Thoracic aorta (tissue), 2 donors: ENCODE results near the gene DHX9. TPM values are rescaled to one million over a fixed set of nuclear protein-coding genes. Genes with fewer than 3 reads are reported as not detected.

Experiments
- ATAC-seq: fragments of 150-250 bp; one replicate; pipeline ENCODE4 v1.8.0; 2017; ENCODE audit warnings: low read depth; ENCODE audit not compliant: insufficient number of reproducible peaks, low FRiP score
- DNase-seq: peaks from one replicate; pipeline ENCODE4 v3.0.0-alpha.2; 2020; ENCODE audit warnings: low spot score
- H3K27ac ChIP-seq, 2 donors: fragments of 200-600 bp; sonication (generic); 1 replicate in 1 of 2; 2 replicates in 1 of 2; pipeline ENCODE4 v1.5.1; 2016; ENCODE audit warnings: mild to moderate bottlenecking in 2 of 2, moderate library complexity in 2 of 2
- H3K27me3 ChIP-seq: fragments of 200-600 bp; sonication (generic); replicated peaks from 2 replicates; pipeline ENCODE4 v1.6.0; 2016; ENCODE audit warnings: mild to moderate bottlenecking; ENCODE audit not compliant: insufficient read depth
- H3K36me3 ChIP-seq: fragments of 200-600 bp; sonication (generic); one replicate; pipeline ENCODE4 v1.5.1; 2016
- H3K4me1 ChIP-seq, 2 donors: fragments of 200-600 bp; sonication (generic); 1 replicate in 1 of 2; 2 replicates in 1 of 2; pipeline versions ENCODE4 v1.5.1 to v1.6.0; 2016; ENCODE audit warnings: low read depth in 2 of 2, mild to moderate bottlenecking in 1 of 2; ENCODE audit not compliant: control insufficient read depth in 1 of 2
- H3K4me3 ChIP-seq: fragments of 200-600 bp; sonication (generic); 2 replicates; pipeline ENCODE4 v1.5.1; 2016; ENCODE audit warnings: mild to moderate bottlenecking
- H3K9me3 ChIP-seq: fragments of 200-600 bp; sonication (generic); 2 replicates; pipeline ENCODE4 v1.5.1; 2016
- total RNA-seq, 2 donors: library from RNA; depleted of rRNA; stranded (reverse); fragments of >200 nt; gene quantifications; one replicate each; pipeline versions ENCODE4 v1.1.0 to v1.2.3, GENCODE V29; 2016
- TF ChIP-seq, protein P1 (sequence below): fragments of 200-600 bp; sonication (generic); IDR thresholded peaks from one replicate; pipeline ENCODE4 v1.5.1; 2019; ENCODE audit warnings: antibody characterized with exemption

DHX9 gene
- total RNA-seq, 2 donors from 2014 or later = 62.7 to 67.9 TPM

DNA sequence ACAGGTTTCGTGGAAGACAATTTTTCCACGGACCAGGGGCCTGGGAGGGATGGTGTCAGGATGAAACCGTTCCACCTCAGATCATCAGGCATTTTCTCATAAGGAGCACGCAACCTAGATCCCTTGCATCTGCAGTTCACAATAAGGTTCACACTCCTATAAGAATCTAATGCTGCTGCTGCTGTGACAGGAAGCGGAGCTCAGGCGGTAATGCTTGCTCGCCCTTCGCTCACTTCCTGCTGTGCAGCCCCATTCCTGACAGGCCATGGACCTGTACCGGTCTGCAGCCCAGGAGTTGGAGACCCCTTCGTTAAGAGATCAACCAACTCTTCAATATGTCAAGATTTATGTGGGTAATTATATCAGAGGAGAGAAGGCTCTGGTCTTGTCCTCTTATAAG is 3.3 kb upstream of the DHX9 start:
- no peak overlapping the region for H3K4me3 ChIP-seq
- DNase-seq (no peak), ATAC-seq (no peak)
- H3K27ac ChIP-seq = no peak overlapping the region
- no peaks in the 10 kb centered on the region for H3K27me3 ChIP-seq
- no peaks in the 10 kb centered on the region for H3K36me3 ChIP-seq
- no peaks in the 10 kb centered on the region for H3K9me3 ChIP-seq
- H3K4me1 ChIP-seq = peaks cover 5 to 10% of the 10 kb centered on the region in 2 donors
- TF ChIP-seq, protein P1, sequence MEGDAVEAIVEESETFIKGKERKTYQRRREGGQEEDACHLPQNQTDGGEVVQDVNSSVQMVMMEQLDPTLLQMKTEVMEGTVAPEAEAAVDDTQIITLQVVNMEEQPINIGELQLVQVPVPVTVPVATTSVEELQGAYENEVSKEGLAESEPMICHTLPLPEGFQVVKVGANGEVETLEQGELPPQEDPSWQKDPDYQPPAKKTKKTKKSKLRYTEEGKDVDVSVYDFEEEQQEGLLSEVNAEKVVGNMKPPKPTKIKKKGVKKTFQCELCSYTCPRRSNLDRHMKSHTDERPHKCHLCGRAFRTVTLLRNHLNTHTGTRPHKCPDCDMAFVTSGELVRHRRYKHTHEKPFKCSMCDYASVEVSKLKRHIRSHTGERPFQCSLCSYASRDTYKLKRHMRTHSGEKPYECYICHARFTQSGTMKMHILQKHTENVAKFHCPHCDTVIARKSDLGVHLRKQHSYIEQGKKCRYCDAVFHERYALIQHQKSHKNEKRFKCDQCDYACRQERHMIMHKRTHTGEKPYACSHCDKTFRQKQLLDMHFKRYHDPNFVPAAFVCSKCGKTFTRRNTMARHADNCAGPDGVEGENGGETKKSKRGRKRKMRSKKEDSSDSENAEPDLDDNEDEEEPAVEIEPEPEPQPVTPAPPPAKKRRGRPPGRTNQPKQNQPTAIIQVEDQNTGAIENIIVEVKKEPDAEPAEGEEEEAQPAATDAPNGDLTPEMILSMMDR = no peak

GRCh38 chr1:182841368-182841988 is 2.3 kb downstream of the DHX9 start:
- TF ChIP-seq, protein P1 = no peak
- Histone ChIP-seq H3K4me3 (peak overlapping the region; percentile 77), H3K4me1 (peaks cover 16 to 47% of the 10 kb centered on the region in 2 donors), H3K9me3 (no peaks in the 10 kb centered on the region), H3K27ac (no peak overlapping the region), H3K36me3 (peaks cover 8% of the 10 kb centered on the region), H3K27me3 (no peaks in the 10 kb centered on the region)
- DNase-seq (no peak), ATAC-seq (no peak)

GRCh38 chr1:182842265-182842664 is 3.1 kb downstream of the DHX9 start:
- H3K4me1 ChIP-seq = peaks cover 16 to 47% of the 10 kb centered on the region in 2 donors
- no peaks in the 10 kb centered on the region for H3K27me3 ChIP-seq
- ATAC-seq (no peak), DNase-seq (no peak)
- H3K9me3 ChIP-seq = no peaks in the 10 kb centered on the region
- TF ChIP-seq, protein P1 = no peak
- H3K27ac ChIP-seq = no peak overlapping the region
- no peak overlapping the region for H3K4me3 ChIP-seq
- H3K36me3 ChIP-seq = peaks cover 13% of the 10 kb centered on the region

GRCh38 chr1:182845379-182845778 is 6.2 kb downstream of the DHX9 start:
- Histone ChIP-seq H3K4me3 (no peak overlapping the region), H3K9me3 (no peaks in the 10 kb centered on the region), H3K36me3 (peaks cover 27% of the 10 kb centered on the region), H3K27me3 (no peaks in the 10 kb centered on the region), H3K4me1 (peaks cover 15 to 41% of the 10 kb centered on the region in 2 donors), H3K27ac (no peak overlapping the region)
- TF ChIP-seq, protein P1 = no peak
- ATAC-seq (no peak), DNase-seq (no peak)

- Histone ChIP-seq H3K27me3 (no peaks in the 10 kb centered on the region), H3K27ac (no peak overlapping the region), H3K9me3 (no peaks in the 10 kb centered on the region), H3K4me3 (no peak overlapping the region), H3K36me3 (peaks cover 30% of the 10 kb centered on the region), H3K4me1 (peaks cover 10 to 36% of the 10 kb centered on the region in 2 donors)
- TF ChIP-seq, protein P1 = no peak
- DNase-seq = no peak
- ATAC-seq = no peak
Observed at GRCh38 chr1:182845894-182846293, 6.7 kb downstream of the DHX9 start.
